DMS153 (cell line): ENCODE measurements around the gene GSTO2.

Experiments used
- DNase-seq: peaks from one replicate; lab custom pipeline; 2025; lab: John Stamatoyannopoulos, UW

The GSTO2 gene

GRCh38 chr10:104326991-104327610 lies 58.1 kb downstream of the GSTO2 start:
- no peak for DNase-seq

GRCh38 chr10:104327745-104328645 lies 59.0 kb downstream of the GSTO2 start:
- DNase-seq: peak; percentile 18

- no peak for DNase-seq
Observed at GRCh38 chr10:104328646-104328895, 59.6 kb downstream of the GSTO2 start.

- peak; percentile 36 for DNase-seq
Observed at GRCh38 chr10:104328896-104329710, 60.1 kb downstream of the GSTO2 start.

- no peak for DNase-seq
Observed at GRCh38 chr10:104329735-104330134, 60.8 kb downstream of the GSTO2 start.

- no peak for DNase-seq
Observed at GRCh38 chr10:104330168-104331110, 61.5 kb downstream of the GSTO2 start.

GRCh38 chr10:104331208-104331838 lies 62.3 kb downstream of the GSTO2 start:
- peak; percentile 79 for DNase-seq

- no peak for DNase-seq
Observed at GRCh38 chr10:104332243-104333031, 63.5 kb downstream of the GSTO2 start.

- no peak for DNase-seq
Observed at GRCh38 chr10:104333032-104333727, 64.2 kb downstream of the GSTO2 start.

GRCh38 chr10:104333728-104334373 lies 64.9 kb downstream of the GSTO2 start:
- DNase-seq: no peak

- no peak for DNase-seq
Observed at GRCh38 chr10:104334561-104334960, 65.6 kb downstream of the GSTO2 start.

- peak; percentile 53 for DNase-seq
Observed at GRCh38 chr10:104334965-104335650, 66.1 kb downstream of the GSTO2 start.

- no peak for DNase-seq
Observed at GRCh38 chr10:104336821-104337467, 68.0 kb downstream of the GSTO2 start.

- no peak for DNase-seq
Observed at GRCh38 chr10:104337521-104337984, 68.6 kb downstream of the GSTO2 start.

GRCh38 chr10:104337985-104338735 lies 69.2 kb downstream of the GSTO2 start, which contains the start of gene ITPRIP:
Gene ITPRIP, minus strand, starts transcription at chr10:104338465. Its CDS starts 22,414 bp downstream, at chr10:104316051.
- DNase-seq: no peak

- no peak for DNase-seq
Observed at GRCh38 chr10:104339469-104340110, 70.6 kb downstream of the GSTO2 start.

GRCh38 chr10:104340111-104340526 lies 71.1 kb downstream of the GSTO2 start:
- no peak for DNase-seq
